SW 1271 (cell line): Measurements from ENCODE around the gene ALG8.
A peak's percentile ranks its signal among the peaks of the same experiment; 100 is the strongest.
"Not testable (repeated sequence)": the region's sequence is repeated elsewhere in the genome, so short reads cannot be mapped to it uniquely, and the experiment has no call there.

Experiments
- DNase-seq, 2 experiments: peaks; one replicate each; lab custom pipeline; 2025; lab: John Stamatoyannopoulos, UW

The ALG8 gene

DNA sequence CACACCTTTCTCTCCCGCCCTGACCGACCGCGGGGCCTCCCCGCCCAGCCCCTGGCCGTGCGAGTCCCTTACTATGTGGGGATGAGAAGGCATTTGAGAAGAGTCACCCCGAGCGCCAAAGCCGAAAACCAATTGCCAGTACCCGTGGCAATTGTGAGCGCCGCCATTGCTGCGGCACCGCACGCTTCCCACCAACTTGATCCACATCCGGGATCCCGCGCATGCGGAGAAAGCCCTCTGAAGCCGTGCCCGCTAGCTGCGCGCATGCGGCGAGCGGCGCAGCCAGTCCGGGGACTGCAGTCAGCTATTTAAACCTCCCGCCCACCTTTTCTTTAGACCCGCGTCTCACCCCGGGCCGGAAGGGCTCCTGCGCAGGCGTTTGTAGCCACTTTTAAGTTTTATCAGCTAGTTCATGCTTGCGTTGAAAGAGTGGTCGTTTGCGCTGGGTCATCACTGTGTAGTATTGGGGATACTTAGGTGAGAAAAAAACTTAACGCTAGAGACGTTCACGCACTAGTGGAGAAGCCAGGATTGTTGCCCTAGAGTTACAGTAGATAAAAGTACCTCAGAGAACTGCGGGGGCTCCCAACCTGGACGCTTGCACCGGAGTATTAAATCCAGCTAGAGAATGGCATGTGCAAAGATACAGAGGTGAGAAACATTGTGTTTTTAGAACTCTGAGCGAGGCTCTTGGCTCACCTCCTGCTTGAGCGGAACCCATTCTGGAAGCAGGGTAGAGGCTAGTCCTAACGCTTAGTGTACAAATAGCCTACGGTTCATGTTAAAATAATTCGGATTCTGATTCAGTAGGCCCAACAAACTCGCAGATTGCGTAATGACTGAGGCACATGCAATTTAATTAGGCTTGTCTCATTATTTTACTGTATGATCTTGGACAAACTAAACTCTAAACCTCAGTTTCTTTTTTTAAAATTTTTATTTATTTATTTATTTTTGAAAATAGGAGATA, at the start of gene ALG8:
TSS of gene ALG8 (minus strand) at position 205 of the 970 bp plus-strand sequence. CDS start at position 167, 38 bp downstream.
- peak; percentile 90 to 93 for DNase-seq

- DNase-seq = peak; percentile 94 to 97
These were observed 49.1 kb upstream of the ALG8 start, which contains the start of the genes KCTD21 and USP35 for GRCh38 chr11:78188286-78189173. TSS of gene KCTD21 (minus strand) at chr11:78188626. CDS start at chr11:78174554, 14,072 bp downstream. TSS of gene USP35 (plus strand) at chr11:78188919. CDS start at chr11:78196246, 7,327 bp downstream.

DNA sequence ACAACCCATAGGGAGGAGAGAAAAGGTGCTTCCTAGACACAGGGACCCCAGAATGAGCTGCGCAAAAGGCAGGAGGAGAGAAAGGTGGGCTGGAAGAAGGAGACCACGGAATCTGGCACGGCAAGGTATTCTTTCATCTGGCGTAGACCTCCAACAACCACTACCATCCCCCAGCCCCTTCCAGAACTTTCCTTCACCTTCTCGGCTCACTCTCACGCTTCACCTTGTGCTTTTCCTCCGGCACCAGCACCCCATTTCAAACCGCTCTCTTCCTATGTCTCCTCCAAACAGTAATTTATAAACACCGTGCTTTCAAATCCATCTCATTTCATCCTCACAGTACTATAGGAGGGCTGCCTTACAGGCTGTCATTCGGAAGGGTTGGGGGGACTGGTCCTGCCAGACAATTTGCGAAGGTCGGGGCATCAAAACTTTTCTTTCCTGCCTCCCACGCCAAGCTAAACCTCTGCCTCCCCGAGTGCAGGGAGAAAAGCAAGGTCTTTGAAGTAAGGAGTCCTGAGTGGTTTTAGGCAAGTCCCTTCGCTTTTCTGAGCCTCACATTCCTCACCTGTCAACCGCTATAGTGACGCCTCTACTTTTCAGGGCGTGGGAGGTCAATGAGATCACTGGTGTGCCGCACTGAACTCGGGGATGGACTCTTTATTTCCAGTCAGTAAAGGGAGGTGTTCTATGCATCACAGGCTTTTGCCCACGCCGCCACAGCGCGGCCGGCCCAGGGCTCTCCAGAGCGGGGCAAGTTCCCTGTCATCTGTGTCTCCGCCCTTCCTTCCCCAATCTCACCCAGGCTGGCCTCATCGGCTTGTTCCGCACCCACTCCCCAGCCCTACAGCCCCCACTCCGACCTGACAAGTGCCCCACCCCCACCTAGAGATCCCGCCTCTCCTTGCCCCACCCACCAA, 48.2 kb upstream of the ALG8 start:
- DNase-seq = no peak

- no peak for DNase-seq
These were observed 41.8 kb upstream of the ALG8 start for GRCh38 chr11:78181185-78181584.

- no peak for DNase-seq
These were observed 41.3 kb upstream of the ALG8 start for GRCh38 chr11:78180751-78181150.

DNA sequence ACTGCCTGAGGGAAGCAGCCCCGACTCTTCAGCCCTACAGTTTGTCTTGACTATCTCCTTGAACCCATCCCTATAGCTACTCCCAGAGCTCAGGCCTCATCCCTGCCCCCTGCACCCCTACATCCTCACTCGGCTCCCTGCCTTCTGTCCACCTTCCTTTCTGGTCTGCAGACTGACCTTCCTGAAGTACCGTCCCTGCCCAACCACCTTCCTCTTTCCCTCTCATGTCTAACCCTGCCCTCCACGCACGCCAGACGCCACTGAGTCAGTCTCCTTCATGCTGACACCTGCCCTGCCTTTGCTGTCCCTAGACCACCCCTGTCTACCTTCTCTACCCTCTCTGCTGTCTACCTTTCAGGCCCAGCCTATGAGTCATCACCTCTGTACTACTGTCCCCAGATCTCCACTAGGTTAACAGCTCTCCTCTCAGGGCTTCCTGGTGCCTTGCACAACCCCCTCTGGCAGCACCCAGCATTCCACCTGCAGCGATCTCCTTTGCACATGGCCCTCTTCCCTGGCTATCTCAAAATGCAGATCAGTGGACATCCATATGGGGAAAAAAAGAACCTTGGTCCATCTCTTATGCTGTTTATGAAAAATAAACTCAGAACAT, 40.1 kb upstream of the ALG8 start:
- DNase-seq = no peak

GRCh38 chr11:78177216-78177615, 37.8 kb upstream of the ALG8 start:
- no peak for DNase-seq

DNA sequence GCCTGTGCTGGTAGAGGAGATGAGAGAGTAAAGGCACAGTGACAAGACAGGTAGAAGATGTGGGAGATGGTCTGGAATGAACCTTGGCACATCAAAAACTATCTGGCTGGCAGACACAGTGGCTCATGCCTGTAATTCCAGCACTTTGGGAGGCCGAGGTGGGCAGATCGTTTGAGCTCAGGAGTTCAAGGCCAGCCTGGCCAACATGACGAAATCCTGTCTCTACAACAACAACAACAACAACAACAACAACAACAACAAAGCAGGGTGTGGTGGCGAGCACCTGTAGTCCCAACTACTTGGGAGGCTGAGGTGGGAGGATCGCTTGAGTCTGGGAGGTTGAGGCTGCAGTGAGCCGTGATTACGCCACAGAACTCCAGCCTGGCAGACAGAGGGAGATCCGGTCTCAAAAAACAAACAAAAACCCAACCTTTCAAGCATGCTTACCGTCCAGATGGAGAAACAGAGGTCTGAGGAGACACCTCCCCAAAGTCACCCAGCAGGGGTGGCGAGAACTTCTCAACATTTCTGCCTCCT, 37.2 kb upstream of the ALG8 start:
- DNase-seq = no peak

- not testable (repeated sequence) for DNase-seq
These were observed 36.4 kb upstream of the ALG8 start for GRCh38 chr11:78175862-78176261.

- no peak for DNase-seq
These were observed 32.5 kb upstream of the ALG8 start for GRCh38 chr11:78171951-78172350.

- no peak for DNase-seq
These were observed 31.6 kb upstream of the ALG8 start for GRCh38 chr11:78170874-78171549.

DNA sequence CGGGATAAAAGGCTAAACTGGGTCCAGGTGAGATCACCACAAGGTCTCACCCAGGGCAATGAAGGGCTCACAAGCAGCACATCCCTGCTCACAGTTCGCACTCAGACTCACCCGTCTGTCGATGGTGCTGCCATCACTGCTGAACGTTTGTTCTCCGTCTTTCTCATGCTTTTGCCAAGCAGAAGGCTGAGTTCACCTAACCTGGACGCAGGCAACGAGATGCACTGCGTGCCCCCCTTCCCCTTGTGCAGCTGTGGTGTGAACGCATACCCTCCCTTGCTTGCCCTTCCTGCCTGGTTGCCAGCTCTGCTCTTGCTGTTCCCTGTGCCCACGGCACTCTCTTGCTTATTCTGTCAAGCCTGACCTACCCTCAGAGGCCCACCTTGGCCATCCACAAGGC, 31.0 kb upstream of the ALG8 start:
- no peak for DNase-seq

- DNase-seq = no peak
These were observed 29.4 kb upstream of the ALG8 start for GRCh38 chr11:78168539-78169477.

GRCh38 chr11:78166855-78167469, 27.5 kb upstream of the ALG8 start:
- no peak for DNase-seq

DNA sequence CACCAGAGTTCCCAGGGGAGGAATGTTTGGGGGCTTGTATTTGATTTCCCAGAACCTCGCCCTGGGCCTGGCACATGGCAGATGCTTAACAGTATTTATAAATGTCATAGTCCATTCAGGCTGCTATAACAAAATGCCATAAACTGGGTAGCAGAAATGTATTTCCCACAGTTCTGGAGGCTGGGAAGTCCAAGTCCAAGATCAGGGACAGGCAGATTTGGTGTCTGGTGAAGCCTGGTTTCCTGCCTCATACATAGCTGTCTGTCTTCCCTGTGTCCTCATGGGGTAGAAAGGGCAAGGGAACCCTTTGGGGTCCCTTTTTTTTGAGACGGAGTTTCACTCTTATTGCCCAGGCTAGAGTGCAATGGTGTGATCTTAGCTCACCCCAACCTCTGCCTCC, 25.0 kb upstream of the ALG8 start:
- DNase-seq = no peak

DNA sequence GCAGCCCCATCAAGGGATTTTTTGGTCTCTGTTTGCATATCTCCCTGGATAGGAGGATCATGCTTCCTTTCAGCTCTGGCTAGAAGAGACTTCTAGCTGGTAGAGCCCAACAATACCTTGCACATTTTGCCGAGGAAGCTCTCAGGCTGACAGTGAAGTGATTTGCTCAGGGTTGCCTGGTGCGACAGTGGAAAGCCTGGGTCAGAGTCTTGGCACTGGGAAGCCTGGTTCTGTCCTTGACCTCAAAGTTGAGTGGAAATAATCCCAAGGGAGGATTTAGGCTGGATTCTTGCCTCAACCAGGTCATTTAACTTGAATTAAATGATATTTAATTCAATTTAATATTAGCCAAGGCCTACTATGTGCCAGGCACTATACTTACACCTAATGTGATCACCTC, 24.4 kb upstream of the ALG8 start:
- DNase-seq = no peak

GRCh38 chr11:78161962-78162371, 22.5 kb upstream of the ALG8 start:
- no peak for DNase-seq

DNA sequence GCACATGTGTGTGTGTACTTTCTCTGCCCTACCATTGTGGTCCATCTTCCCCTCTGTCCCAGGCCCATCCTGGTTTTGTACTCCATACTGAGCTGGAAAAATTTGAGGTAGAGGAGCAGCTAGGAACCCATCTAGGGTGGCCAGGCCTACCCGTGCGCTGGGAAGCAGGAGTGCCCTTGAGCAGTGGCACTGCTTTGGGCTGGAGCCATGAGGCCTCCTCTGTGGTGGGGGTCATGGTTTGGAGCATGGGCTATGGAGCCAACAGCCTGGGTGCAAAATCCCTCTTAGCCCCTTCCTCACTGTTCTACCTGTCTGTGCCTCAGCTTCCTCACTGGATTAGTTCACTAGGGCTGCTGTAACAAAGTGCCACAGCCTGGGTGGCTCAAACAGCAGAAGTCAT, 21.9 kb upstream of the ALG8 start:
- DNase-seq = no peak
